IPS-15b (cell line): ENCODE measurements around the gene GRIK5.
"Not testable (repeated sequence)": the region's sequence is repeated elsewhere in the genome, so short reads cannot be mapped to it uniquely, and the experiment has no call there.

Experiments
- H3K27me3 ChIP-seq: one replicate; pipeline ENCODE4 v1.6.1; 2013; ENCODE audit warnings: low read length; ENCODE audit not compliant: control insufficient read depth, insufficient read depth
- H3K36me3 ChIP-seq: one replicate; pipeline ENCODE4 v1.6.1; 2013; ENCODE audit warnings: low read length; ENCODE audit not compliant: control insufficient read depth, insufficient read depth
- H3K4me1 ChIP-seq: one replicate; pipeline ENCODE4 v1.6.1; 2013; ENCODE audit warnings: mild to moderate bottlenecking, low read length; ENCODE audit not compliant: control insufficient read depth, insufficient read depth
- H3K4me3 ChIP-seq: one replicate; pipeline ENCODE4 v1.5.1; 2013; ENCODE audit warnings: low read depth, low read length
- H3K9ac ChIP-seq: one replicate; pipeline ENCODE4 v1.6.1; 2013; ENCODE audit warnings: low read depth, mild to moderate bottlenecking, low read length
- H3K9me3 ChIP-seq: one replicate; pipeline ENCODE4 v1.6.1; 2013; ENCODE audit warnings: mild to moderate bottlenecking, low read length; ENCODE audit not compliant: control insufficient read depth, insufficient read depth

The GRIK5 gene

DNA sequence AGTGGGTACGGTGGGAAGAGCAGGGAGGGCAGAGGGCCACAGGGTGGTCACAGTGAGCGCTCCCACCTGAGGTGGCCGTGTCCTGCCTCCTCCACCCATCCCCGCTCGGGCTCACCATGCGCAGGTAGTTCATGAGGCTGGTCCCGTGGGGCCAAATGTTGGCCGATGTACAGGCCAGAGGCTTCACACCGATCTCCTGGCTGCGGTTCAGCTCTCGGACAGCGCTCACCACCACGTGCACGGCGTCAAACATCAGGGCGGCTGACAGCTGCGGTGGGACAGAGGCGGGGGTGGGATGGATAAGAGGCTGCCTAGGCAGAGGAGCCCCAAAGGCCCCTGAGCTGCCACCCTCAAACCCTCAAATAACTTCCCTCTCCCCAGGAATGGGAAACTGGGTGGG, 15.8 kb downstream of the GRIK5 start:
- Histone ChIP-seq H3K4me1 (no peaks in the 10 kb centered on the region), H3K9ac (no peak overlapping the region), H3K36me3 (peaks cover 35% of the 10 kb centered on the region), H3K9me3 (no peaks in the 10 kb centered on the region), H3K27me3 (no peaks in the 10 kb centered on the region), H3K4me3 (no peak overlapping the region)

GRCh38 chr19:42053037-42053935, 16.7 kb downstream of the GRIK5 start:
- H3K4me3 ChIP-seq = no peak overlapping the region
- H3K36me3 ChIP-seq = peaks cover 31% of the 10 kb centered on the region
- no peak overlapping the region for H3K9ac ChIP-seq
- H3K9me3 ChIP-seq = no peaks in the 10 kb centered on the region
- H3K4me1 ChIP-seq = no peaks in the 10 kb centered on the region
- H3K27me3 ChIP-seq = no peaks in the 10 kb centered on the region

DNA sequence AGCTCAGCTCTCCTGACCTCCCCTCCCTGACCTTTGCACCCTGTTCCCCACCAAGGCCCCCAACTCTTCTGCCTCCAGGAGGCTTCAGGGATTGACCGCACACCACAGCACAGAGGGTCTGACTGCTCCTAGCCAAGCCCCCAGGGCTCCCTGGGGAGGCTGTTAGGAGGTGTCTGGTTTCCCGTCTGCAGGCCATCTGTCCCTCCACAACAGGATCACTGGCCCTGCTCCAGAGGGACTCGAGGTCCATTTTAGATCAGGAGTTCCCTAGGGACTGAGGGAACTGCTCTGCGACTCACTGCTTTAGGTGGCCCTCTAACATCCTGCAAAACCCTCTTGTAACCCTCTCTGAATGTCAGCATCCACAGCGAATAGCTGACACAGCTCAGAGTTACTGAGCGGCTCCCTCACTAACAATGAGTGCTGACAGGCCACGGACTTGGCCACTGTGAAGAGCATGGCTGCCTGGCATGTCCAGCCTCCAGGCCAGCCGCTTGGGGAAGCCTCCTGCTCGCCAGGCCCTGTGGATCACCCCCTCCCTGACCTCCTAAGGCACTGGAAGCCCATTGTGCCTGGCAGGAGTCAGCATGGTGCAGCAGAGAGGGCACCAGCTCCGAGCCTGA, 17.7 kb downstream of the GRIK5 start:
- peaks cover 31% of the 10 kb centered on the region for H3K36me3 ChIP-seq
- no peaks in the 10 kb centered on the region for H3K9me3 ChIP-seq
- no peaks in the 10 kb centered on the region for H3K4me1 ChIP-seq
- H3K9ac ChIP-seq = no peak overlapping the region
- H3K4me3 ChIP-seq = no peak overlapping the region
- H3K27me3 ChIP-seq = no peaks in the 10 kb centered on the region

DNA sequence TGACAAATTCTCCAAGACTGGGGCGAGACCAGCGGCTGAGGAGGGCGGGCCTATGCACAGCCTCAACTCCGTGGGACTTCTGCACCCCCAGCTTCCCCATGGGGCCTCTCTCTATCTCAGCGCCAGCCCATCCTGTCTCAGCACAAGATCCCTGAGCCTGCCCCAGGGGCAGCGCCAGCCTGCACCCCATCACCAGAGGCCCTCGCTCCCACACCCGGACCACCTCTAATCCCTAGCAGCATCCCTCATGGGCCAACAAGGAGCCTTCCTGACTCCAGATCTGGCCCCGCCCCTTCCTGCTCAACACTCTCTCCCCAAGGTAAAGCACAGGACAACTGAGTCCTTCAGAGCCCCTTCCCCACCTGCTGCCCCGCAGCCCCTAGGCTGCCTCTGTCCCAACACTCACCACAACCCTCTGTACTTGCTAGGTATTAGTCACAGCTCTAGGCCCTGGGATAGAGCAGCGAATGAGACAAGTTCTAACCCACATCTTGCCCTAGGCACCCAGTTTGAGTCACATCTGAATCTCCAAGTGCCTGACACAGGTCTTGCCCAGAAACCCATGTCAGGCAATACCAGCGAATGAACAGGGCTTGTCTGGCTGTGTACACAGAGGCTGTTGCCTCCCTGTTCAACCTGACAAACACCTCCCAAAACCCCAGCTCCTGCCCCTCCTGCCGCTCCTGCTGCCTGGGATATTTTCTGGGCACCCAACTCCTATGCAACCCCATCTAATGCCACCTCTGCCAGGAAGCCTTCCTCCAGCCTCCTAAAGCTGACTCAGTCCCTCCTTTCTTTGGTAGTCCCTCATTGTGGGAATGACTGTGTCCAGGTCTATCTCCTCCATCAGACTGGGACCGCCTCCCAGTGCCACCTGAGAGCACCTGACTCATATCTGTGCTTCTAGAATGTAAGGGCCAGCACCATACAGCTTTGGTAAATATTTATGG, 18.6 kb downstream of the GRIK5 start:
- Histone ChIP-seq H3K27me3 (no peaks in the 10 kb centered on the region), H3K9me3 (no peaks in the 10 kb centered on the region), H3K9ac (no peak overlapping the region), H3K4me3 (no peak overlapping the region), H3K4me1 (no peaks in the 10 kb centered on the region), H3K36me3 (peaks cover 26% of the 10 kb centered on the region)

GRCh38 chr19:42048992-42049391, 21.0 kb downstream of the GRIK5 start:
- Histone ChIP-seq H3K9me3 (no peaks in the 10 kb centered on the region), H3K4me1 (no peaks in the 10 kb centered on the region), H3K9ac (no peak overlapping the region), H3K36me3 (peaks cover 20% of the 10 kb centered on the region), H3K27me3 (no peaks in the 10 kb centered on the region), H3K4me3 (no peak overlapping the region)

DNA sequence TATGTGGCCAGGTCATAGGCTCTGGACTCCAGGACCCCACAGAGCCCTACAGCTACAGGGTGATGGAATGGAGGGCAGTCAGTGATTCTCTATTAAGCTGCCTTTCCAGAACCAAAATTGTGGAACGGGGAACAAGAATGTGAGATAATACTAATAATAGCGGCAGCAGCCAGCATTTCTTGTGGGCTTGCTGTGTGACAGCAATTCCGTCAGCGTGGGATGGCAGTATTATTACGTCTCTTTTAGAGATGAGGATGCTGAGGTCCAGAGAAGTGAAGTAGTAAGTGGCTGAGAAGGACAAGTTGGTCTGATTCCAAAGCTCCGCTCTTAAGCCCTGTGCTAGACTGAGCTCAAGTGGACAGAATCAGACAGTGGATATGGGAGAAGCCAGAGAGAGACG, 24.4 kb downstream of the GRIK5 start:
- Histone ChIP-seq H3K4me3 (no peak overlapping the region), H3K36me3 (peaks cover 24% of the 10 kb centered on the region), H3K9ac (no peak overlapping the region), H3K4me1 (no peaks in the 10 kb centered on the region), H3K27me3 (no peaks in the 10 kb centered on the region), H3K9me3 (no peaks in the 10 kb centered on the region)

DNA sequence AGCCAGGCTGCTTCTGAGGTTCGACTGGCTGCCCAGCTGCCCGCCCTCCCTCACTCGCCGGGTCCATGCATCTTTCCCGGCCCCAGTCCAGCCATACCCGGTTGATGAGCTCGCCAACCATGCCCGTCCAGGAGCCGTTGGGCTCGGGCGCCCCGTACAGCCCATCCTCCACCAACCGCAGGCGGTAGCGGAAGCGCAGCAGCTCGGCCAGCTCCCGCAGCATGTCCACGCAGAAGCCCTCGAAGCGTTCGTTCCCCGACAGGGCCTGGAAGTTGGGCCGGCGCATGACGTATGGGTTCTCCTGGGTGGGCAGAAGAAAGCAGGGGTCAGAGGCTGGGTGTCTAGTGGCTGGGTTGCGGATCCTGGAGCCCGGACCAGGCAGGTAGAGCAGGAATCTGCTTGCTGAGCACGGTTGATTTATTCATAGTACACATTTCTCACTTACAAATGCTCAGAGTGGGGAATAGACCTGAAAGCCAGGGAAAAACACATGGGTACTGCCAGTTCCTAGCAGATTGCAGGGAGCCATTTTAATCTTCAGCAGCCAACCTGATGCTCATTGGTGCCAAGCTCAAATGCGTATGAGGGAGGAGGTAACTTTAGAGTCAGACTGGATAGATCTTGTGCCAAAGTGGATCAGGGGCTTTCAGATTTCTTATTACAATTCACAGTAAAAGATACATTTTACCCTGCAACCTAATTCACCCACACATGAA, 27.4 kb downstream of the GRIK5 start:
- no peak overlapping the region for H3K4me3 ChIP-seq
- no peaks in the 10 kb centered on the region for H3K9me3 ChIP-seq
- no peak overlapping the region for H3K9ac ChIP-seq
- H3K4me1 ChIP-seq = no peaks in the 10 kb centered on the region
- H3K27me3 ChIP-seq = no peaks in the 10 kb centered on the region
- H3K36me3 ChIP-seq = peaks cover 36% of the 10 kb centered on the region

DNA sequence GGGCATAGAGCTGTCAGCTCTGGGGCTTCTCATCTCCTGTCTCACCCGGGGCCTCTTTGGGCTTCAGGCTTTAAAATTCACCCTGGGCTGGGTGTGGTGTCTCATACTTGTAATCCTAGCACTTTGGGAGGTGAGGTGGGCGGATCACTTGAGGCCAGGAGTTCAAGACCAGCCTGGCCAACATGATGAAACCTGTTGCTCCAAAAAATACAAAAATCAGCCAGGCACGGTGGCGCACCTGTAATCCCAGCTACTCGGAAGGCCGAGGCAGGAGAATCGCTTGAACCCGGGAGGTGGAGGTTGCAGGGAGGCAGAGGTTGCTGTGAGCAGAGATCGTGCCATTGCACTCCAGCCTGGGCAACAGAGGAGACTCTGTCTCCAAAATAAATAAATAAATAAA, 29.5 kb downstream of the GRIK5 start:
- H3K9me3 ChIP-seq, H3K9ac ChIP-seq, H3K4me3 ChIP-seq, H3K4me1 ChIP-seq, H3K27me3 ChIP-seq: not testable (repeated sequence)
- peaks cover 42% of the 10 kb centered on the region for H3K36me3 ChIP-seq

- Histone ChIP-seq H3K9me3 (no peaks in the 10 kb centered on the region), H3K4me3 (no peak overlapping the region), H3K9ac (no peak overlapping the region), H3K27me3 (no peaks in the 10 kb centered on the region), H3K4me1 (no peaks in the 10 kb centered on the region), H3K36me3 (peaks cover 40% of the 10 kb centered on the region)
Observed at GRCh38 chr19:42040031-42040430, 30.0 kb downstream of the GRIK5 start.

GRCh38 chr19:42038666-42039065, 31.3 kb downstream of the GRIK5 start:
- Histone ChIP-seq H3K27me3 (no peaks in the 10 kb centered on the region), H3K9me3 (no peaks in the 10 kb centered on the region)

DNA sequence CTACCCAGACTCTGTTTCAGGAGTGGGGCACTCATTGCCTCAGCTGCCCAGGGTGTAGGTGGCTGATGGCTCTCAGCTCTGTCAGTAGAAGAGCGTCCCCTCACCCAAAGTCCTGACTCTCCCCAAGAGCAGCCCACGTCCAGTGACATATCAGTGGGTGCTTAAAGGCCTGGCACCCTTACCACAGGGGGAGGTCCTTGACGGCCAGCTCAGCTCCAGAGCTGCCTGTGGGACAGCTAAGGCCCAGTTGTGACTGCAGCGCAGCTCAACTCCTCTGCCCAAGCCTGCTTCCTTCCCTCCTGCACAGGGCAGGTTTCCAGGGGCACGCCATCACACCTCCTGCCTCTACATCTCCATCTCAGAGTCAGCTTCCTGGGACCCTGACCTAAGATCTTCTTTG, 32.4 kb downstream of the GRIK5 start:
- Histone ChIP-seq H3K9me3 (no peaks in the 10 kb centered on the region), H3K4me3 (no peak overlapping the region), H3K9ac (no peak overlapping the region), H3K36me3 (peaks cover 36% of the 10 kb centered on the region), H3K4me1 (peaks cover 2% of the 10 kb centered on the region), H3K27me3 (no peaks in the 10 kb centered on the region)

More at GRCh38 chr19:42038666-42039065, 31.3 kb downstream of the GRIK5 start:
- H3K4me3 ChIP-seq = no peak overlapping the region
- peaks cover 38% of the 10 kb centered on the region for H3K36me3 ChIP-seq
- H3K4me1 ChIP-seq = peaks cover 2% of the 10 kb centered on the region
- H3K9ac ChIP-seq = no peak overlapping the region
